HG02981 (cell line): ENCODE results near the gene ERCC6L.

Source experiments
- ATAC-seq: cut with Tn5 transposase; IDR thresholded peaks from one replicate; pipeline ENCODE4 v1.9.1; 2021; ENCODE audit warnings: mild to moderate bottlenecking, moderate library complexity; ENCODE audit not compliant: unreplicated experiment

Gene ERCC6L

DNA sequence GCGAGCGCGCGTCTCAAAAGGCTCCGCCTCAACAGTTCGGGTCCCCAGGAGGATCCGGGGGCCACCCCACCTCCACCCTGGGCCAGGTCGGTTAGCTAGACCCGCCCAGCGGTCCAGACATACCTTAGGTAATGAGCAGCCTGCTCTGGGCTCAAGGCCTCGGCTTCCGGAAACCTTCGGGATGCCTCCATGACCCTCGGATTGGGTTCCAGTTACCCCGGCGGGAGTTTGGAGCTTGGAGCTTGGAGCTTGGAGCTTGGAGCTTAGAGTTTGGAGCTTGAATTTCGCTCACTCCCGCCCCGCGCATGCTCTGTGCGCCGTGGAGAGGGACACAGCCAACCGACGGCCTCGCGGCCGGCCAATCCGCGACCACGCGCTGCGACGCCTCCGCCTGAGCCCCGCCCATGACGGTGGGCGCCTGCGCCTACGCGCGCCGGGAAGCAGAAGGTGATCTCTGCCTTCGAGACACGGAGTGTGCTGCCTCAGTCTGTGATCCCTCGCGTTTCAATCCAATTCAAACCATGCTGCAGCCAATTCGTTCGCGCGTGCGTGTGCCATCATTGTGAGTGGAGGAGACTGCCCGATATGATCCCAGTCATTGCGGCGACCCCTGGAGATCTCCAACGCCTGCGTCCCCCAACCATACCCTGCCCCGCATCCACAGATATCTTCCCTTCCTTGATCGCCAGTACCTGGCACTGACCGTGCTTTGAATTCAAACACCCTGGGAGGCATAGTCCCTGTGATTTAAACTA, at the start of gene ERCC6L:
Gene ERCC6L (minus strand): TSS at position 307 of the 755 bp plus-strand sequence. CDS start 116 bp downstream, at position 191.
- peak; percentile 97 for ATAC-seq

DNA sequence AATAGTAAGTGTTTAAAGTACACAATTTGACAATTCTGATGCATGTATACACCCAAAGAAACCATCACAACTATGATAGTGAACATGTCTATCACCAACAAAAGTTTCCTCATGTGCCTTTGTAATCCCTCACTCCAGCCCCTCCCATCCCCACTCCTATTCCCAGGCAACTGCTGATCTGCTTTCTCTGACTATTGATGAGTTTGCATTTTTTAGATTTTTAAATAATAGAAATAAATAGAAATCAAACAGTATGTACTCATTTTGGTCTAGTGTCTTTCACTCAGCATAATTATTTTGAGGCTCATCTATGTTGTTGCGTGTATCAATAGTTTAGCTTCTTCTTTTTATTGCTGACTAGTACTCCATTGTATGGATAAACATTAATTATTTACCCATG, 43.5 kb upstream of the ERCC6L start:
- ATAC-seq, result no peak

DNA sequence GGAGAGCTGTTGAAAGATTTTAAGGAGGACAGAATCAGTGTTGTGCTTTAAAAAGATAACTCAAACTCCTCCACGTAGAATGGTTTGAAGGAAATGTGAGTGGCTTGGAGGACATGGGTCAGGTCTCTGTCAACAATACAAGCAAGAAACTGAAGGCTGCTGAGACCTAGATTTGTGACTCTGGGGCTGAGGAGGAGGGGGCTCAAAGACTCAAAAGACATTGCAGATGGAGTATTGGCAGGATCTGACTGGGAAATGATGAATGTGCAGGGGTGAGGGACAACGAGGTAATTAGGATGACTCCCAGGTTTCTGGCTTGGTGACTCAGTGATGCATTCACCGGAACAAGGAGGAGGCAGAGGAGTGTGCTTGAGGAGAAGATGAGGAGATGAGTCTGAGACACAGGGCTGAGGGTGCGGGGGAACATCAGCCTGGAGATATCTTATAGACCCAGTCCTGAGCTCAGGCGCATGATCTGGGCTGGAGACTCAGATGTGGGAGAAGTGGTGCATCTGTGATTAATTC, 41.6 kb upstream of the ERCC6L start:
- no peak for ATAC-seq

GRCh38 chrX:72276478-72276953, 37.7 kb upstream of the ERCC6L start:
- ATAC-seq, result no peak

- no peak for ATAC-seq
These were observed 35.7 kb upstream of the ERCC6L start for GRCh38 chrX:72274526-72274925.

DNA sequence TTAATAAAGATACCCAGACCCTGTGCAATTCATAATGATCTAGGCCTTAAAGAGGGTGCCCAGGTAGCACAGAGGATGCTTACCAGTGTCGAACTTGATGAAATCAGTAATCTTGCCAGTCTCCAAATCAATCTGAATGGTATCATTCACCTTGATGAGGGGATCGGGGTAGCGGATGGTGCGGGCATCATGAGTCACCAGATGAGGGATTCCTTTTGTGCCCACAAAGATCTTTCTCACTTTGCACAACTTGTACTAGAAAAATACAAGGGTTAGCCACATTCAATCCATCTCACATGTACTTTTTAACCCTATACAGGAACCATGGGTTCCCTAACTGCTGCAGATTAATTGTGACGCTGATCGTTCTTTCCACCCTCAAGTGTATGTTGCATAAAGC, 34.9 kb upstream of the ERCC6L start:
- no peak for ATAC-seq

GRCh38 chrX:72272868-72273267, 34.0 kb upstream of the ERCC6L start:
- no peak for ATAC-seq

GRCh38 chrX:72271812-72272211, 33.0 kb upstream of the ERCC6L start:
- ATAC-seq, result no peak

GRCh38 chrX:72271091-72271788, 32.4 kb upstream of the ERCC6L start:
- no peak for ATAC-seq

DNA sequence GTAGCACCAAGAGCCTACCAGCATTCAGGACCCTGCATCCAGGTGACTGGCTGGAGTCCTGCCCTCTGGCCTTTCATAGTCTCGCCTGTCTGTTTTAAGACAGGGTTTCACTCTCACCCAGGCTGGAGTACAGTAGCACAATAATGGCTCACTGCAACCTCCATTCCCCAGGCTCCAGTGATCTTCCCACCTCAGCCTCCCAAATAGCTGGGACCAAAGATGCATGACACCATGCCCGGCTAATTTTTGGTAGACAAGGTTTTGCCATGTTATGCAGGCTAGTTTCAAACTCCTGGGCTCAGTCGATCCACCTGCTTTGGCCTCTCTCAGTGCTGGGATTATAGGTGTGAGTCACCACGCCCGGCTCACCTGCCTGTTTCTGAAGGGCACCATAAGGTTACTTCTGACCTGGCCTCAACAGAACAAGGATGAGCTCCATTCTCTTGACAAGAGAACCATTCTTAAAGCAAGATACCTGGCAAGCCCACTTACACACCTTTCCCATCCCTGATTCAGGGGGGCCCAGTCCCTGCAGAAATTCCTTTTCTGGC, 31.6 kb upstream of the ERCC6L start:
- no peak for ATAC-seq

DNA sequence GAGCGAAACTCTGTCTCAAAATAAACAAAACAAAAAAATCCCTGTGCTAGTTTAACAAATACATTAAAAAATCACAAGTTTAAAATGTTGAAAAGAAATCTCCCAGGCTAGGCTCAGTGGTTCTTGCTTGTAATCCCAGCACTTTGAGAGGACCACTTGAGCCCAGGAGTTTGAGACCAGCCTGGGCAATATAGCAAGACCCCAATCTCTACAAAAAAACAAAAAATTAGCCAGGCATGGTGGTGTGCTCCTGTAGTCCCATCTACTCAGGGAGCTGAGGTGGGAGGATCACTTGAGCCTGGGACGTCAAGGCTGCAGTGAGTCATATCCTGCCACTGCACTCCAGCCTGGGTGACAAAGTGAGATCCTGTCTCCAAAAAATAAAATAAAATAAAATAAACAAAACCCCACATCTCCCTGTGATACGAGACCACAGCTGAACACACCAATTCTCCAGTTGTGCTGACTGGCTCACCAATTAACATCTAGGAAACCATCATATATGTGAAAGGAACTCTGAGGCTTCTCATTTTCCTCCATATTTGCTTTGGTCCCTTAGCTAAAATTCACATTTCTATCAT, 30.9 kb upstream of the ERCC6L start:
- ATAC-seq, result no peak

DNA sequence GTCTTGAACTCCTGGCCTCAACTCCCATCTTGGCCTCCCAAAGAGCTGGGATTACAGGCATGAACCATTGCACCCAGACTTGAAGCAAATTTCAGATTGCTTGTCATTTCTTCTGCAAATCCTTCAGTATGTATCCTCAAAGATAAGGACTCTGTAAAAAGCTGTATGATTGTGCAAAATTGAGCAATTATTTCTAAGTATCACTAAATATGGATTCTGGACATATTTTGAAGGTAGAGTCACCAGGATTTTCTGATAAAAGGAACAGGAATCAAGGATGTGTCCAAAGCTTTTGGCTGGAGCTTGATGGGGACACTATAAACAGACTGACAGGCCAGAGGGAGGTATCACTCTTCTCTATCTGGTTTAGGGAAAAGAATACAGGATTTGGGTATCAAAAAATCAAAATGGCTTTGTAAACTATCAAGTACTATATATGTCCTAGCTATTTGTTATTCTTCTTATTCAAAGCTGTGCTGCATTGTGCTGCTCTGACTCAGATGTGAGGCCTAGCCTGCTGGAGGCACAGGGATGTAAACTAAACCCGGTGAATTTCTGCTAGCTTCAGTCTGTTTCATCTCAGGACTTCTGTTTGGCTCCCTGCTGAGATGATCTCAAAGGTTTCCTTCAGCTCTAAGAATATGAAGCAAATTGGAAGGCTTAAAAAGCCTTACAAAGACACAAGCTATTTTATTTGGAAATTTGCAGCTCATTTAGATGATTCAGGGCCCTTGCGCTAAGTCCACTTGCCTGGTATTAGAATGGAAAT, 30.0 kb upstream of the ERCC6L start:
- ATAC-seq, result no peak

DNA sequence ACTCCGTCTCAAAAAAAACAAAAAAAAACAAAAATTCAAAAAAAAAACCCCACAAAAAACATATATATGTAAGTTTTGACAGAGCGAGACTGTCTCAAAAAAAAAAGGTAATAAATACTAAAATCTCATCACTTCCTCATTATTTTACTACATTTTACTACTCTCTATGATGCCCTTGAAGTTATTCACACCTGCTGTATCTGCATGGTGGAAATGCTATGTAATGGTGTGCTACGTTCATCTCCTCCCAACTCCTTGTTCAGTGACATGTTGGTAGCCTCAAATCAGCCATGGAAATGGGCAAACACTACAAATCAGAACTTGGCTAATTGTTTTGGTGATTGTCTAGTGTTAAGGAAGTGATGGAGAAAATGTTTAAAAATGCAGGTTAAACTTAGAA, 26.4 kb upstream of the ERCC6L start:
- no peak for ATAC-seq

DNA sequence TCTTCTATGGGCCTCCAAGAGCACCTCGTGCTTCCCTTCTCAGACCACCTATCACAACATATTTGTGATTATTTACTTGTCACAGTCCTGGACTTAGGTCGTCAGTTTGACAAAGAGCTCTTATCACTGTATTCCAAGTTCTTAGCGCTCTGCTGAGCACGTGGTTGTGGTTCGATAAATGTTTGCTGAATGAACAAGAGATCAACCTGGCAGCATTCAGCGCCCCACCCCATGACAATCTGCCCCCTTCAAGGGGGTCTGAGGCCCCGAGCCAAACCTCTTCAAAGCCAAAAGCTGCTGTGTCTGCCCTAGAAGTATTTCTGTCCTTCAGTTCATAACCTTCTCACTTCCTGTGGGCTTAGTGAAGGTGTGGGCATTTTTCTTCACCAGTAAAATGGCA, 23.2 kb upstream of the ERCC6L start:
- no peak for ATAC-seq

DNA sequence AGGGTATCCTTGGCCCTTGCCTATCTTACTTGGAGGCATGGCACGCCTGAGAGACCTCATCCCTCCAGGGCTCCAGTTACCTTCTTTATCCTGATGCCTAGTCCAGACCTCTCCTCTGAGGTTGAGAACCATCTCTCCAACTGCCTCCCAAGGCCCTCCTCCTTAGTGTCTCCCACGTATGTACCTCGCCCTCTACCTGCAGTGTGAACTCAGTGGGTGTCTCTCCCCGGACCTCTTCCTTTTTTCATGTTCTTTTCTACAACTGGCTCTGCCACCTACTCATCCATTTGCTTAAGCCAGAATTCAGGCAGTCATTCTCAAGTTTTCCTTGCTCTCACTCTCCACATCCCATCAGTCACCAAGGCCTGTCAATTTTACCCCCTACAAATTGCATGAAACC, 21.6 kb upstream of the ERCC6L start:
- ATAC-seq, result no peak

GRCh38 chrX:72258174-72258573, 19.3 kb upstream of the ERCC6L start:
- no peak for ATAC-seq

DNA sequence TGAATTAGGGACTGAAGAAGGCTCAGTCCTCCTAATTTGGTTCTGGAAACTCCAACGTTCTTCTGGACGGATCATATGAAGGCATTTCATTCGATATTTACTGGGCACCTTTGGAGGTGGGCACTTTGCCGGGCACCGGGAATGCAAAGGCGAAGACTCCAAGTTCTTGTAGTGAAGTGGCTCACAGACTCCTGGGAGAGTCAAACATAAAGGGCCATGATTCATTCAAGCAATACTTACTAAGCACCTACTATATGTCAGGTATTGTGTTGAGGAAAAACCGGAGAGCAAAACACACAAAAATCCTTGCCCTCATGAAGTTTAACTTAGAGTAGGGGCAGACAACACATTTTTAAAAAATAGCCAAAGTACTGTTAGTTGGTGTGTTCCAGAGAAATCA, 17.0 kb upstream of the ERCC6L start:
- no peak for ATAC-seq

GRCh38 chrX:72255445-72255844, 16.6 kb upstream of the ERCC6L start:
- no peak for ATAC-seq

GRCh38 chrX:72254816-72255215, 16.0 kb upstream of the ERCC6L start:
- ATAC-seq, result no peak

- ATAC-seq, result no peak
These were observed 14.9 kb upstream of the ERCC6L start for GRCh38 chrX:72253686-72254085.
